Keratinocyte (primary cell): ENCODE measurements around the gene PIP4K2A.

Experiments used
- CTCF ChIP-seq, 3 experiments: IDR thresholded peaks in 1 of 3; conservative IDR thresholded peaks in 1 of 3; optimal IDR thresholded peaks in 1 of 3; 2 replicates in 2 of 3; 3 replicates in 1 of 3; pipeline versions ENCODE3 to v1.5.1; 2011; ENCODE audit warnings: low read length in 3 of 3, mild to moderate bottlenecking in 3 of 3, moderate library complexity in 2 of 3, control low read depth in 1 of 3, inconsistent platforms in 1 of 3; ENCODE audit not compliant: insufficient read depth in 2 of 3; ENCODE audit errors: extremely low read depth in 1 of 3
- EZH2 ChIP-seq: IDR thresholded peaks from one replicate; pipeline ENCODE4 v1.6.1; 2012; ENCODE audit warnings: inconsistent platforms, mild to moderate bottlenecking, low read length, moderate library complexity

- no peak for TF ChIP-seq CTCF (optimal IDR thresholded peaks at IDR 0.05 in 1 of 3, IDR thresholded peaks at IDR 0.05 in 1 of 3, conservative IDR thresholded peaks at IDR 0.05 in 1 of 3; ENCODE audit: extremely low read depth in 1 of 3, insufficient read depth in 2 of 3, low read length in 3 of 3)
- TF ChIP-seq EZH2 = no peak
Measured at GRCh38 chr10:22589851-22590514, 124.4 kb downstream of the PIP4K2A start.
